Measurements from ENCODE around the gene CRABP2.

DNA sequence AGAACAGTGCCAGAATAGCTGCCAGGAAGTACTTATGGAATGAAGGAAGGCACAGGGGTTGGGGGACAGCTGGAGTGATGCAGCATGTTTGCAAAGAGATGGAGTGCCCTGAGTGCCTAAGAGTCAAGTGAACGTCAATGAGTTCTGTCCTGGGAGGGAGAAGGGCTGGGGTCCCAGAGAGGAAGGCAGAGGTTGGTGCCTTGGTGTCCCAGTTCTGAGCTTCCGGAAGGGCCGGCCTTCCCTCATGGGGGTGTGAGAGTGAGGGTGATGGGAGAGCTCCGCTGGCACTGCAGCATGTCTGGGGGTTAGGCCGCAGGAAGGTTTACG lies 45.8 kb downstream of the CRABP2 start:
- TF ChIP-seq YY1 (IDR thresholded peaks at IDR 0.05; ENCODE audit: insufficient read depth, insufficient read length) (no peak), ZNF274 (IDR thresholded peaks at IDR 0.05; ENCODE audit: low read depth, low read length) (no peak), SUZ12 (IDR thresholded peaks at IDR 0.05; ENCODE audit: extremely low read depth, insufficient read depth, insufficient read length) (no peak)

All from NT2/D1 (cell line).